OCI-LY3 (cell line): Measurements from ENCODE around the gene DNAH1.

ENCODE experiments used
- H2AFZ ChIP-seq: fragments of 200-600, 300-600 bp; shearing (Covaris generic); 2 replicates; pipeline ENCODE4 v1.6.0; 2014; ENCODE audit warnings: antibody characterized with exemption, low read depth, low read length
- H3K27ac ChIP-seq: fragments of 200-600, 300-600 bp; sonication (generic); 2 replicates; pipeline ENCODE4 v1.5.1; 2014; ENCODE audit warnings: mild to moderate bottlenecking, low read length, moderate library complexity, mixed read lengths
- H3K27me3 ChIP-seq: fragments of 200-600, 300-600 bp; sonication (generic); 2 replicates; pipeline ENCODE4 v1.6.1; 2014; ENCODE audit warnings: low read depth, low read length, mixed read lengths
- H3K36me3 ChIP-seq: fragments of 200-600, 300-600 bp; sonication (generic); replicated peaks from 2 replicates; pipeline ENCODE3; 2014; ENCODE audit warnings: low read depth, low read length, mixed read lengths
- H3K4me1 ChIP-seq: fragments of 300-600, 200-600 bp; sonication (generic); 2 replicates; pipeline ENCODE4 v1.6.1; 2014; ENCODE audit warnings: low read length, mixed read lengths
- H3K4me2 ChIP-seq: fragments of 200-600, 300-600 bp; sonication (generic); 2 replicates; pipeline ENCODE4 v1.6.1; 2014; ENCODE audit warnings: low read length, mixed read lengths
- H3K4me3 ChIP-seq: fragments of 300-600, 200-600 bp; sonication (generic); 2 replicates; pipeline ENCODE4 v1.5.1; 2014; ENCODE audit warnings: antibody characterized with exemption, mild to moderate bottlenecking, low read length, moderate library complexity
- H3K79me2 ChIP-seq: fragments of 300-600, 200-600 bp; shearing (Covaris generic); 2 replicates; pipeline ENCODE4 v1.6.1; 2014; ENCODE audit warnings: mild to moderate bottlenecking, low read length, mixed read lengths
- H3K9ac ChIP-seq: fragments of 300-600, 200-600 bp; shearing (Covaris generic); 2 replicates; pipeline ENCODE4 v1.6.0; 2014; ENCODE audit warnings: mild to moderate bottlenecking, low read length, moderate library complexity
- H3K9me3 ChIP-seq: fragments of 200-600, 300-600 bp; shearing (Covaris generic); 2 replicates; pipeline ENCODE4 v1.6.1; 2014; ENCODE audit warnings: low read length, mixed read lengths; ENCODE audit not compliant: insufficient read depth
- H4K20me1 ChIP-seq: fragments of 200-600, 300-600 bp; sonication (generic); 2 replicates; pipeline ENCODE4 v1.6.1; 2016; ENCODE audit warnings: low read length, mixed read lengths; ENCODE audit not compliant: insufficient read depth
- CTCF ChIP-seq: fragments of 200-600, 300-600 bp; sonication (generic); IDR thresholded peaks from 2 replicates; pipeline ENCODE4 v1.5.1; 2014; ENCODE audit warnings: antibody characterized with exemption, low read length, low read depth
- EZH2phosphoT487 ChIP-seq: fragments of 200-600 bp; shearing (Covaris generic); IDR thresholded peaks from 2 replicates; pipeline ENCODE4 v1.6.1; 2018; ENCODE audit warnings: antibody characterized with exemption, mixed run types, low read depth

DNAH1 gene

GRCh38 chr3:52292247-52293065 lies 23.7 kb upstream of the DNAH1 start:
- H3K36me3 ChIP-seq = no peaks in the 10 kb centered on the region
- no peaks in the 10 kb centered on the region for H3K79me2 ChIP-seq
- H2AFZ ChIP-seq = no peak overlapping the region
- no peaks in the 10 kb centered on the region for H4K20me1 ChIP-seq
- H3K4me3 ChIP-seq = no peak overlapping the region
- peaks cover 14% of the 10 kb centered on the region for H3K4me1 ChIP-seq
- H3K27ac ChIP-seq = no peak overlapping the region
- no peak overlapping the region for H3K4me2 ChIP-seq
- no peaks in the 10 kb centered on the region for H3K27me3 ChIP-seq
- no peaks in the 10 kb centered on the region for H3K9me3 ChIP-seq
- no peak for TF ChIP-seq CTCF
- H3K9ac ChIP-seq = no peak overlapping the region

- H3K9ac ChIP-seq = no peak overlapping the region
Measured at GRCh38 chr3:52293491-52294319, 22.4 kb upstream of the DNAH1 start.

GRCh38 chr3:52294320-52295150 lies 21.6 kb upstream of the DNAH1 start:
- Histone ChIP-seq H2AFZ (no peak overlapping the region), H3K4me2 (no peak overlapping the region), H3K27ac (no peak overlapping the region), H3K79me2 (no peaks in the 10 kb centered on the region), H3K9ac (no peak overlapping the region), H3K4me3 (no peak overlapping the region), H3K4me1 (peaks cover 13% of the 10 kb centered on the region), H4K20me1 (no peaks in the 10 kb centered on the region), H3K36me3 (no peaks in the 10 kb centered on the region), H3K27me3 (no peaks in the 10 kb centered on the region), H3K9me3 (no peaks in the 10 kb centered on the region)
- TF ChIP-seq EZH2phosphoT487 (no peak), CTCF (no peak)

More at GRCh38 chr3:52293491-52294319, 22.4 kb upstream of the DNAH1 start:
- Histone ChIP-seq H2AFZ (no peak overlapping the region), H3K4me2 (no peak overlapping the region), H3K27me3 (no peaks in the 10 kb centered on the region), H3K27ac (no peak overlapping the region), H3K4me1 (peaks cover 14% of the 10 kb centered on the region), H3K79me2 (no peaks in the 10 kb centered on the region), H4K20me1 (no peaks in the 10 kb centered on the region), H3K4me3 (no peak overlapping the region), H3K9me3 (no peaks in the 10 kb centered on the region), H3K36me3 (no peaks in the 10 kb centered on the region)
- no peak for TF ChIP-seq CTCF
- TF ChIP-seq EZH2phosphoT487 = no peak
